GM12878 (cell line): Measurements from ENCODE around the gene TNNT2. TPM values are rescaled to one million over a fixed set of nuclear protein-coding genes. Genes with fewer than 3 reads are reported as not detected.

Experiments used
- ATAC-seq: fragments of 200-7000 bp; cut with Tn5 transposase; 3 replicates; pipeline ENCODE4 v1.9.1; 2020; ENCODE audit warnings: mild to moderate bottlenecking, moderate library complexity
- BruUV-seq: library from RNA; stranded (reverse); fragments of 400-500 nt; replicated peaks from 2 replicates; lab custom pipeline; 2021; lab: Mats Ljungman, UMichigan
- CTCF ChIA-PET: fragments of 300-600 bp; sonication (Branson Sonifier 250); formaldehyde crosslinking; extraction: SDS; loops from one replicate; lab custom pipeline; 2021; ENCODE audit warnings: inconsistent platforms; lab: Yijun Ruan, JAX
- POLR2A ChIA-PET: fragments of 350-600 bp; formaldehyde crosslinking; extraction: SDS; loops from one replicate; lab custom pipeline; 2021; ENCODE audit warnings: inconsistent platforms; lab: Charles Lee
- RAD21 ChIA-PET: fragments of 300-600 bp; sonication (Branson Sonifier 250); formaldehyde crosslinking; loops from one replicate; lab custom pipeline; 2023; ENCODE audit warnings: antibody characterized with exemption; ENCODE audit not compliant: unreplicated experiment; lab: Charles Lee
- SMC1A ChIA-PET: fragments of 300-600 bp; sonication (Branson Sonifier 250); formaldehyde crosslinking; loops from one replicate; lab custom pipeline; 2023; ENCODE audit not compliant: unreplicated experiment, uncharacterized antibody; lab: Charles Lee
- DNase-seq: peaks from one replicate; pipeline ENCODE4 v3.0.0-alpha.2; 2011; ENCODE audit warnings: low read depth, low spot score
- FAIRE-seq: peaks from 3 replicates; lab custom pipeline; 2011; peaks lifted over from hg19 to GRCh38; lab: Jason Lieb, UNC
- H2AFZ ChIP-seq: 2 replicates; pipeline ENCODE4 v1.6.0; 2011; ENCODE audit warnings: low read depth, low read length, control low read depth; ENCODE audit not compliant: control insufficient read depth
- H3K27ac ChIP-seq: 2 replicates; pipeline ENCODE4 v1.5.1; 2011; ENCODE audit warnings: control low read depth; ENCODE audit not compliant: control insufficient read depth, insufficient read depth
- H3K27me3 ChIP-seq, 2 experiments: replicated peaks in 1 of 2; 2 replicates each; pipeline versions ENCODE4 v1.6.0 to v1.6.1; 2011; ENCODE audit warnings: low read length in 1 of 2; ENCODE audit not compliant: control insufficient read depth in 2 of 2, insufficient read depth in 2 of 2
- H3K36me3 ChIP-seq, 2 experiments: 2 replicates each; pipeline ENCODE4 v1.5.1; 2011; ENCODE audit warnings: low read length in 1 of 2; ENCODE audit not compliant: control insufficient read depth in 2 of 2, insufficient read depth in 2 of 2
- H3K4me1 ChIP-seq: 2 replicates; pipeline ENCODE4 v1.6.1; 2011; ENCODE audit warnings: mild to moderate bottlenecking, low read length, moderate library complexity, mixed read lengths; ENCODE audit not compliant: control insufficient read depth, insufficient read depth
- H3K4me2 ChIP-seq: 2 replicates; pipeline ENCODE4 v1.6.0; 2011; ENCODE audit warnings: control low read depth; ENCODE audit not compliant: control insufficient read depth, insufficient read depth
- H3K4me3 ChIP-seq: fragments of 200-600 bp; sonication (generic); 2 replicates; pipeline ENCODE4 v1.5.1; 2016
- H3K79me2 ChIP-seq: 2 replicates; pipeline ENCODE4 v1.6.0; 2011; ENCODE audit warnings: low read length; ENCODE audit not compliant: control insufficient read depth, insufficient read depth
- H3K9ac ChIP-seq: 2 replicates; pipeline ENCODE4 v1.8.0; 2011; ENCODE audit warnings: low read length, control low read depth, mixed read lengths; ENCODE audit not compliant: control insufficient read depth, insufficient read depth
- H3K9me3 ChIP-seq: replicated peaks from 3 replicates; pipeline ENCODE4 v1.5.1; 2011; ENCODE audit warnings: mild to moderate bottlenecking, low read length; ENCODE audit not compliant: control insufficient read depth, insufficient read depth
- H4K20me1 ChIP-seq: 2 replicates; pipeline ENCODE4 v1.6.0; 2011; ENCODE audit not compliant: control insufficient read depth, insufficient read depth
- BHLHE40 ChIP-seq, 2 experiments: fragments of 450-650 bp in 1 of 2; IDR thresholded peaks; 2 replicates each; pipeline ENCODE4 v1.6.1; 2011 to 2017; ENCODE audit warnings: low read depth in 2 of 2, borderline replicate concordance in 1 of 2, improper control_type of control experiment in 1 of 2, low read length in 1 of 2, mild to moderate bottlenecking in 1 of 2
- BRCA1 ChIP-seq: IDR thresholded peaks from 2 replicates; pipeline ENCODE4 v1.6.1; 2011; ENCODE audit warnings: low read depth, low read length, improper control_type of control experiment
- ESRRA ChIP-seq: IDR thresholded peaks from 2 replicates; pipeline ENCODE4 v1.6.1; 2012; ENCODE audit warnings: mild to moderate bottlenecking, low read length, improper control_type of control experiment
- ETV6 ChIP-seq, 2 experiments: fragments of 450-650 bp in 1 of 2; IDR thresholded peaks in 1 of 2; conservative IDR thresholded peaks in 1 of 2; 2 replicates each; pipeline ENCODE4 v1.6.1; 2014; ENCODE audit warnings: antibody characterized with exemption in 1 of 2, borderline replicate concordance in 1 of 2, low read depth in 1 of 2, mild to moderate bottlenecking in 1 of 2, moderate library complexity in 1 of 2
- IRF3 ChIP-seq: fragments of 450-650 bp; IDR thresholded peaks from 2 replicates; pipeline ENCODE4 v1.6.1; 2014; ENCODE audit warnings: mild to moderate bottlenecking
- JUNB ChIP-seq: IDR thresholded peaks from 2 replicates; pipeline ENCODE4 v1.6.1; 2016; ENCODE audit warnings: antibody characterized with exemption, mild to moderate bottlenecking
- MTA2 ChIP-seq: fragments of 450-650 bp; IDR thresholded peaks from 2 replicates; pipeline ENCODE4 v1.6.1; 2016; ENCODE audit warnings: low read depth, mild to moderate bottlenecking, moderate library complexity
- NFIC ChIP-seq: IDR thresholded peaks from 2 replicates; pipeline ENCODE4 v1.6.1; 2012; ENCODE audit warnings: low read depth, mild to moderate bottlenecking, inconsistent platforms, low read length, moderate library complexity
- NFYA ChIP-seq: IDR thresholded peaks from 2 replicates; pipeline ENCODE4 v1.6.1; 2011; ENCODE audit warnings: low read depth, mild to moderate bottlenecking, low read length, improper control_type of control experiment, borderline replicate concordance
- NRF1 ChIP-seq: conservative IDR thresholded peaks from 2 replicates; pipeline ENCODE4 v1.6.1; 2011; ENCODE audit warnings: mild to moderate bottlenecking, low read depth, low read length, improper control_type of control experiment
- PRDM15 ChIP-seq: fragments of 450-650 bp; formaldehyde crosslinking; IDR thresholded peaks from 2 replicates; pipeline ENCODE4 v1.4.0; 2020; ENCODE audit warnings: mild to moderate bottlenecking, moderate library complexity
- RCOR1 ChIP-seq: conservative IDR thresholded peaks from 2 replicates; pipeline ENCODE4 v1.6.1; 2012; ENCODE audit warnings: low read depth, low read length, improper control_type of control experiment
- USF2 ChIP-seq: IDR thresholded peaks from 2 replicates; pipeline ENCODE4 v1.6.1; 2011; ENCODE audit warnings: low read depth, low read length, improper control_type of control experiment, borderline replicate concordance
- ZNF207 ChIP-seq: fragments of 450-650 bp; IDR thresholded peaks from 2 replicates; pipeline ENCODE4 v1.6.1; 2014; ENCODE audit warnings: antibody characterized with exemption, mild to moderate bottlenecking, borderline replicate concordance
- ZNF384 ChIP-seq: IDR thresholded peaks from 2 replicates; pipeline ENCODE4 v1.6.1; 2012; ENCODE audit warnings: low read depth, mild to moderate bottlenecking, low read length, improper control_type of control experiment, borderline replicate concordance
- whole genome bisulfite sequencing: methylation state at CpG from one replicate; pipeline ENCODE4 v1.1.6; 2016; ENCODE audit warnings: low lambda C conversion rate; ENCODE audit not compliant: insufficient replicate concordance, insufficient coverage; ENCODE audit errors: missing lambda C conversion rate; 5-methylcytosine and 5-hydroxymethylcytosine counted together
- in situ Hi-C: fragments of 300-500 bp; cut with MboI; formaldehyde crosslinking; loops from 9 replicates; pipeline ENCODE4 v1.14.3; 2018; ENCODE audit warnings: mixed read lengths
- intact Hi-C: fragments of 100-400 bp; cut with micrococcal nuclease; formaldehyde crosslinking; loops from one replicate; pipeline ENCODE4 v1.14.2; 2022; ENCODE audit not compliant: unreplicated experiment
- polyA plus RNA-seq, 11 experiments: library from polyadenylated mRNA; depleted of rRNA in 4 of 11; unstranded in 6 of 11; stranded (reverse) in 5 of 11; fragments of >200 nt; fragmentation: Nextera tagmentation in 4 of 11; fragmentation: Illumina TruSeq in 1 of 11; extraction: Ambion mirVana in 4 of 11; extraction: Trizol in 1 of 11; gene quantifications; 1 replicate in 1 of 11; 2 replicates in 10 of 11; pipeline versions ENCODE4 v1.2.1 to v1.2.3, GENCODE V29; 2011 to 2016; ENCODE audit warnings: inconsistent platforms in 2 of 11, missing spikeins in 2 of 11, low read depth in 1 of 11
- total RNA-seq, 4 experiments: library from RNA; depleted of rRNA in 3 of 4; stranded (reverse); fragments of >200 nt in 3 of 4; fragmentation: Illumina TruSeq in 1 of 4; extraction: Trizol in 1 of 4; gene quantifications; 2 replicates each; pipeline versions ENCODE4 v1.2.1 to v1.2.3, GENCODE V29; 2013 to 2021

Gene TNNT2
- total and polyA plus RNA-seq, 10 of the 15 experiments (the other 5 are each of a cell fraction or from before 2014, with no cell fraction given) = 2.2 TPM; not detected in 9

GRCh38 chr1:201397675-201398074, 20.2 kb upstream of the TNNT2 start:
- RAD21 ChIA-PET = no interaction called here
- Histone ChIP-seq H4K20me1 (no peaks in the 10 kb centered on the region), H3K36me3 (no peaks in the 10 kb centered on the region), H2AFZ (no peak overlapping the region), H3K9me3 (no peaks in the 10 kb centered on the region), H3K4me3 (no peak overlapping the region), H3K9ac (no peak overlapping the region), H3K27ac (no peak overlapping the region), H3K4me1 (peaks cover 4% of the 10 kb centered on the region), H3K4me2 (no peak overlapping the region), H3K79me2 (no peaks in the 10 kb centered on the region), H3K27me3 (no peaks in the 10 kb centered on the region)
- WGBS = 0% methylated on average over 2 of the region's 2 CpGs
- no peak for FAIRE-seq
- intact Hi-C loops (no loop called here), in situ Hi-C loops (no loop called here)
- POLR2A ChIA-PET = interaction anchor here (1.1 to 18.2 kb wide), 3 partner anchors 8 to 11 kb away, joined by 3 to 228 read pairs (median 13); no protein-coding TSS in a partner anchor
- no TSS peak for BruUV-seq
- no peak; the same call in 2 of the 3 replicates for ATAC-seq
- TF ChIP-seq BRCA1 (no peak), JUNB (no peak), IRF3 (no peak), ZNF384 (no peak), PRDM15 (no peak), BHLHE40 (IDR thresholded peaks at IDR 0.05; ENCODE audit: borderline replicate concordance in 1 of 2, low read depth in 2 of 2, low read length in 1 of 2) (no peak), MTA2 (no peak), RCOR1 (no peak), USF2 (no peak), ZNF207 (no peak), ESRRA (no peak), NRF1 (no peak), ETV6 (conservative IDR thresholded peaks at IDR 0.05 in 1 of 2, IDR thresholded peaks at IDR 0.05 in 1 of 2; ENCODE audit: borderline replicate concordance in 1 of 2, low read depth in 1 of 2) (no peak), NFIC (no peak), NFYA (no peak)
- SMC1A ChIA-PET = interaction anchor here (19.4 kb wide), 1 partner anchor 8 kb away, joined by 374 read pairs; no protein-coding TSS in a partner anchor
- DNase-seq = no peak
- CTCF ChIA-PET = interaction anchor here (5.4 to 17.8 kb wide), 2 partner anchors 9 to 84 kb away, joined by 20 to 623 read pairs; no protein-coding TSS in a partner anchor
